Measurements from ENCODE around the gene MAG. TPM values are rescaled to one million over a fixed set of nuclear protein-coding genes. Genes with fewer than 3 reads are reported as not detected.
A peak's percentile ranks its signal among the peaks of the same experiment; 100 is the strongest.

The MAG gene
- total and polyA plus RNA-seq, 2 donors (not counting 1 experiment from before 2014, with no cell fraction given): 0.50 TPM; not detected in 1

- Histone ChIP-seq H3K36me3 (ENCODE audit: control insufficient read depth, insufficient read depth, low read length) (no peaks in the 10 kb centered on the region), H3K27me3 (ENCODE audit: control insufficient read depth, insufficient read depth, low read length) (peaks cover 2% of the 10 kb centered on the region), H3K27ac (ENCODE audit: insufficient read depth, low read length) (no peak overlapping the region), H3K79me2 (ENCODE audit: control insufficient read depth, insufficient read depth, low read length) (no peaks in the 10 kb centered on the region), H3K9me3 (ENCODE audit: control insufficient read depth, insufficient read depth, low read depth, low read length) (no peaks in the 10 kb centered on the region), H3K9ac (ENCODE audit: insufficient read depth, low read length) (no peak overlapping the region), H4K20me1 (ENCODE audit: control insufficient read depth, extremely low read depth, insufficient read depth, low read length) (no peaks in the 10 kb centered on the region), H3K4me3 (replicated peaks in 1 of 4; ENCODE audit: control extremely low read depth in 1 of 4, insufficient read depth in 1 of 4, low read depth in 3 of 4, low read length in 4 of 4) (no peak overlapping the region), H3K4me2 (ENCODE audit: extremely low read depth, insufficient read depth, low read length) (no peak overlapping the region), H3K4me1 (ENCODE audit: control insufficient read depth, extremely low read depth, insufficient read depth, low read length) (no peaks in the 10 kb centered on the region), H2AFZ (ENCODE audit: low read length) (no peak overlapping the region)
- no peak for DNase-seq (ENCODE audit: low read depth in 2 of 2)
- TF ChIP-seq EZH2 (IDR thresholded peaks at IDR 0.05; ENCODE audit: low read length, missing control alignments): no peak
- TF ChIP-seq CTCF (conservative IDR thresholded peaks at IDR 0.05 in 1 of 2, IDR thresholded peaks at IDR 0.05 in 1 of 2; ENCODE audit: low read depth in 1 of 2, low read length in 2 of 2): no peak
Observed at GRCh38 chr19:35307931-35308330, 16.0 kb downstream of the MAG start.

- H3K4me3 ChIP-seq (replicated peaks in 1 of 4; ENCODE audit: control extremely low read depth in 1 of 4, insufficient read depth in 1 of 4, low read depth in 3 of 4, low read length in 4 of 4): no peak overlapping the region
- no peak for DNase-seq (ENCODE audit: low read depth in 2 of 2)
- H3K4me1 ChIP-seq (ENCODE audit: control insufficient read depth, extremely low read depth, insufficient read depth, low read length): no peaks in the 10 kb centered on the region
- H3K36me3 ChIP-seq (ENCODE audit: control insufficient read depth, insufficient read depth, low read length): no peaks in the 10 kb centered on the region
- no peak overlapping the region for H2AFZ ChIP-seq (ENCODE audit: low read length)
- TF ChIP-seq CTCF (conservative IDR thresholded peaks at IDR 0.05 in 1 of 2, IDR thresholded peaks at IDR 0.05 in 1 of 2; ENCODE audit: low read depth in 1 of 2, low read length in 2 of 2) (no peak), EZH2 (IDR thresholded peaks at IDR 0.05; ENCODE audit: low read length, missing control alignments) (no peak)
- H3K4me2 ChIP-seq (ENCODE audit: extremely low read depth, insufficient read depth, low read length): no peak overlapping the region
- no peaks in the 10 kb centered on the region for H3K27me3 ChIP-seq (ENCODE audit: control insufficient read depth, insufficient read depth, low read length)
- H3K9ac ChIP-seq (ENCODE audit: insufficient read depth, low read length): no peak overlapping the region
- no peaks in the 10 kb centered on the region for H4K20me1 ChIP-seq (ENCODE audit: control insufficient read depth, extremely low read depth, insufficient read depth, low read length)
- H3K79me2 ChIP-seq (ENCODE audit: control insufficient read depth, insufficient read depth, low read length): no peaks in the 10 kb centered on the region
- H3K9me3 ChIP-seq (ENCODE audit: control insufficient read depth, insufficient read depth, low read depth, low read length): no peaks in the 10 kb centered on the region
- no peak overlapping the region for H3K27ac ChIP-seq (ENCODE audit: insufficient read depth, low read length)
Observed at GRCh38 chr19:35308910-35309309, 16.9 kb downstream of the MAG start.

- H3K4me3 ChIP-seq (replicated peaks in 1 of 4; ENCODE audit: control extremely low read depth in 1 of 4, insufficient read depth in 1 of 4, low read depth in 3 of 4, low read length in 4 of 4): no peak overlapping the region
- H3K79me2 ChIP-seq (ENCODE audit: control insufficient read depth, insufficient read depth, low read length): no peaks in the 10 kb centered on the region
- no peak overlapping the region for H3K27ac ChIP-seq (ENCODE audit: insufficient read depth, low read length)
- no peaks in the 10 kb centered on the region for H3K36me3 ChIP-seq (ENCODE audit: control insufficient read depth, insufficient read depth, low read length)
- H3K4me2 ChIP-seq (ENCODE audit: extremely low read depth, insufficient read depth, low read length): no peak overlapping the region
- no peaks in the 10 kb centered on the region for H3K4me1 ChIP-seq (ENCODE audit: control insufficient read depth, extremely low read depth, insufficient read depth, low read length)
- H3K27me3 ChIP-seq (ENCODE audit: control insufficient read depth, insufficient read depth, low read length): no peaks in the 10 kb centered on the region
- H2AFZ ChIP-seq (ENCODE audit: low read length): no peak overlapping the region
- DNase-seq (ENCODE audit: low read depth in 2 of 2): peak; percentile 10 to 25
- H4K20me1 ChIP-seq (ENCODE audit: control insufficient read depth, extremely low read depth, insufficient read depth, low read length): no peaks in the 10 kb centered on the region
- no peak overlapping the region for H3K9ac ChIP-seq (ENCODE audit: insufficient read depth, low read length)
- H3K9me3 ChIP-seq (ENCODE audit: control insufficient read depth, insufficient read depth, low read depth, low read length): no peaks in the 10 kb centered on the region
- TF ChIP-seq CTCF (conservative IDR thresholded peaks at IDR 0.05 in 1 of 2, IDR thresholded peaks at IDR 0.05 in 1 of 2; ENCODE audit: low read depth in 1 of 2, low read length in 2 of 2): no peak
- TF ChIP-seq EZH2 (IDR thresholded peaks at IDR 0.05; ENCODE audit: low read length, missing control alignments): no peak
Observed at GRCh38 chr19:35309481-35310279, 17.7 kb downstream of the MAG start.

All from fibroblast of lung (primary cell).